Endothelial cell of umbilical vein (primary cell): ENCODE data around the gene AGMO. TPM values are rescaled to one million over a fixed set of nuclear protein-coding genes. Genes with fewer than 3 reads are reported as not detected.

Source experiments
- BruUV-seq: library from RNA; stranded (reverse); fragments of 400-500 nt; replicated peaks from 2 replicates; lab custom pipeline; 2021; lab: Mats Ljungman, UMichigan
- CTCF ChIA-PET: fragments of 300-600, 350-600 bp; sonication (Branson Sonifier 250); formaldehyde crosslinking; loops from one replicate; lab custom pipeline; 2021; ENCODE audit warnings: antibody characterized with exemption, inconsistent platforms; lab: Charles Lee
- POLR2A ChIA-PET: fragments of 300-600, 350-600 bp; sonication (Branson Sonifier 250); formaldehyde crosslinking; loops from one replicate; lab custom pipeline; 2021; ENCODE audit warnings: antibody characterized with exemption, inconsistent platforms; lab: Charles Lee
- DNase-seq: peaks from one replicate; pipeline ENCODE4 v3.0.0-alpha.2; 2011; ENCODE audit warnings: low read depth, low spot score
- FAIRE-seq: peaks from 2 replicates; lab custom pipeline; 2011; peaks lifted over from hg19 to GRCh38; lab: Jason Lieb, UNC
- H2AFZ ChIP-seq: 2 replicates; pipeline ENCODE4 v1.6.0; 2012; ENCODE audit warnings: low read depth, low read length, control low read depth, inconsistent platforms
- H3K27ac ChIP-seq: 2 replicates; pipeline ENCODE4 v1.5.1; 2011; ENCODE audit warnings: low read depth, mild to moderate bottlenecking, control low read depth, low read length, moderate library complexity; ENCODE audit not compliant: insufficient read depth
- H3K27me3 ChIP-seq, 2 experiments: 2 replicates each; pipeline versions ENCODE4 v1.6.0 to v1.6.1; 2011; ENCODE audit warnings: low read length in 2 of 2, mixed read lengths in 1 of 2; ENCODE audit not compliant: control insufficient read depth in 2 of 2, insufficient read depth in 2 of 2
- H3K36me3 ChIP-seq, 2 experiments: 2 replicates in 1 of 2; 3 replicates in 1 of 2; pipeline ENCODE4 v1.5.1; 2011; ENCODE audit warnings: low read length in 2 of 2, mild to moderate bottlenecking in 1 of 2, moderate library complexity in 1 of 2; ENCODE audit not compliant: control insufficient read depth in 2 of 2, insufficient read depth in 2 of 2; ENCODE audit errors: extremely low read depth in 1 of 2
- H3K4me1 ChIP-seq: 3 replicates; pipeline ENCODE4 v1.5.1; 2011; ENCODE audit warnings: mild to moderate bottlenecking, low read length; ENCODE audit not compliant: control insufficient read depth, insufficient read depth; ENCODE audit errors: extremely low read depth
- H3K4me2 ChIP-seq: 2 replicates; pipeline ENCODE4 v1.6.1; 2011; ENCODE audit warnings: low read length, control low read depth, mixed read lengths; ENCODE audit not compliant: insufficient read depth
- H3K4me3 ChIP-seq, 3 experiments: fragments of 200-600 bp in 1 of 3; sonication (generic), shearing (Covaris generic) in 1 of 3; replicated peaks in 1 of 3; 2 replicates each; pipeline ENCODE4 v1.5.1; 2011 to 2016; ENCODE audit warnings: control low read depth in 3 of 3, low read length in 3 of 3, mild to moderate bottlenecking in 2 of 3, inconsistent platforms in 1 of 3, low read depth in 1 of 3, moderate library complexity in 1 of 3; ENCODE audit not compliant: insufficient read depth in 1 of 3
- H3K79me2 ChIP-seq: 2 replicates; pipeline ENCODE4 v1.6.0; 2012; ENCODE audit warnings: low read length, inconsistent platforms; ENCODE audit not compliant: control insufficient read depth, insufficient read depth
- H3K9ac ChIP-seq: replicated peaks from 2 replicates; pipeline ENCODE3; 2011; ENCODE audit warnings: low read length, control low read depth; ENCODE audit not compliant: insufficient read depth; ENCODE audit errors: extremely low read depth
- H3K9me1 ChIP-seq: replicated peaks from 3 replicates; pipeline ENCODE4 v1.6.0; 2011; ENCODE audit warnings: mild to moderate bottlenecking, low read length; ENCODE audit not compliant: control insufficient read depth, insufficient read depth; ENCODE audit errors: extremely low read depth
- H3K9me3 ChIP-seq: replicated peaks from 2 replicates; pipeline ENCODE4 v1.5.1; 2012; ENCODE audit warnings: low read length, inconsistent platforms; ENCODE audit not compliant: control insufficient read depth, insufficient read depth
- H4K20me1 ChIP-seq: replicated peaks from 2 replicates; pipeline ENCODE3; 2011; ENCODE audit warnings: mild to moderate bottlenecking, low read length; ENCODE audit not compliant: control insufficient read depth, insufficient read depth; ENCODE audit errors: extremely low read depth
- EZH2 ChIP-seq: IDR thresholded peaks from 2 replicates; pipeline ENCODE4 v1.6.1; 2012; ENCODE audit warnings: borderline replicate concordance, low read depth, mild to moderate bottlenecking, moderate library complexity, low read length, inconsistent platforms; ENCODE audit not compliant: severe bottlenecking
- FOS ChIP-seq: IDR thresholded peaks from 2 replicates; pipeline ENCODE4 v1.6.1; 2011; ENCODE audit warnings: mild to moderate bottlenecking, low read length, moderate library complexity, borderline replicate concordance; ENCODE audit not compliant: insufficient read depth
- GATA2 ChIP-seq: IDR thresholded peaks from 2 replicates; pipeline ENCODE4 v1.7.0; 2011; ENCODE audit warnings: low read depth, mild to moderate bottlenecking, moderate library complexity, mixed read lengths, low read length; ENCODE audit not compliant: insufficient read length, insufficient read depth
- JUN ChIP-seq: IDR thresholded peaks from 2 replicates; pipeline ENCODE4 v1.6.1; 2011; ENCODE audit warnings: borderline replicate concordance, low read depth; ENCODE audit not compliant: insufficient read length, insufficient read depth
- MYC ChIP-seq: IDR thresholded peaks from one replicate; pipeline ENCODE4 v1.6.1; 2011; ENCODE audit warnings: mild to moderate bottlenecking, low read depth, low read length
- POLR2A ChIP-seq: IDR thresholded peaks from 2 replicates; pipeline ENCODE4 v1.6.1; 2012; ENCODE audit warnings: low read depth, mild to moderate bottlenecking, control low read depth, low read length
- POLR2AphosphoS5 ChIP-seq: IDR thresholded peaks from 2 replicates; pipeline ENCODE4 v1.6.1; 2012; ENCODE audit warnings: low read depth, mild to moderate bottlenecking, control low read depth, low read length, moderate library complexity; ENCODE audit not compliant: insufficient read depth
- dilution Hi-C: fragments of 300-500 bp; cut with MboI; formaldehyde crosslinking; loops from one replicate; pipeline ENCODE4 v1.15.0; 2019; ENCODE audit warnings: low sequenced_read_pairs; ENCODE audit not compliant: extremely low pct_ligation_motif_present
- intact Hi-C: fragments of 100-400 bp; cut with micrococcal nuclease; formaldehyde crosslinking; loops from one replicate; pipeline ENCODE4 v1.10.0; 2022
- polyA plus RNA-seq, 4 experiments: library from polyadenylated mRNA; depleted of rRNA in 3 of 4; stranded (reverse) in 3 of 4; unstranded in 1 of 4; fragments of >200 nt; gene quantifications; 2 replicates each; pipeline versions ENCODE4 v1.2.1 to v1.2.3, GENCODE V29; 2011 to 2012; ENCODE audit warnings: missing spikeins in 1 of 4
- total RNA-seq: library from RNA; stranded (reverse); gene quantifications from 2 replicates; pipeline ENCODE4 v1.2.3, GENCODE V29; 2021
- TF ChIP-seq, protein P1 (sequence below): IDR thresholded peaks from 2 replicates; pipeline ENCODE4 v1.6.1; 2011; ENCODE audit not compliant: insufficient read depth, insufficient read length
- TF ChIP-seq, protein P2 (sequence below), 2 donors: IDR thresholded peaks; 1 replicate in 1 of 2; 2 replicates in 1 of 2; pipeline ENCODE4 v1.5.1; 2011; ENCODE audit warnings: low read length in 2 of 2, mild to moderate bottlenecking in 2 of 2, moderate library complexity in 2 of 2, control low read depth in 1 of 2, inconsistent platforms in 1 of 2, low read depth in 1 of 2; ENCODE audit not compliant: insufficient read depth in 1 of 2; ENCODE audit errors: extremely low read depth in 1 of 2

Gene AGMO
- total and polyA plus RNA-seq, 2 donors (not counting 3 experiments of a cell fraction or from before 2014, with no cell fraction given): 0.23 to 0.40 TPM

DNA sequence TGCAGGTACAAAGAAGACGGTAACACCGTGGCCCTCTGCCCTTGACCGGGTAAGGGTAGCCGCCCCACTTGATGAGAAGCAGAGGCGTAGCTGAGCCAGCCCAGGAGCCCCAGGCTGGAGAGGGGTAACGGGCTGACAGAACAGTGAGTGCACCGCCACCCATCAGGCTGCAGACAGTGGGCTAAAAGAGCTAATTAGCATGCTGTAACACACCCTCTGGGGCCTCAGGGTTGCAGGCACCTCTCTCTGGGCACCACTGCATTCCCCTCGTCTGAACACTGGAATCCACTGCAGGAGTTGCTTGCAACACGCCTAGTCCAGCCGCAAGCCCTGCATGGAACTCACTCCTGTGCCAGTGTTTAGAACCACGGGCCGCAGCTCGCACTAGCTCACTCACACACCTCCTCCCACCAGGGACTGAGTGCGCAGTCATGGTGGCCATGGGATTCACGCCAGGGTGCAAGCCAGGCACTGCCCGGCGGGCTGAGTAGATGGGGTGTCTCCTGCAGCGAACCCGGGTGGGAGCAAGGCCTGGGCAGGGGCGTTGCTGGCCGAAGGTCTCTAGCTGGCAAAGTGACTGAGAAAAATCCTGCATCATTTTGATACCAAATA is 36.1 kb downstream of the AGMO start:
- no peaks in the 10 kb centered on the region for H3K4me1 ChIP-seq
- H3K27ac ChIP-seq: no peak overlapping the region
- no peak for DNase-seq
- BruUV-seq: no TSS peak
- no peaks in the 10 kb centered on the region for H3K9me1 ChIP-seq
- H3K36me3 ChIP-seq: no peaks in the 10 kb centered on the region
- intact Hi-C loops (no loop called here), dilution Hi-C loops (no loop called here)
- no peak overlapping the region for H3K4me2 ChIP-seq
- ChIA-PET CTCF (interaction anchor here (1.0 to 2.1 kb wide), 3 partner anchors 153 to 195 kb away, joined by 3 to 11 read pairs (median 3); no protein-coding TSS in a partner anchor), POLR2A (no interaction called here)
- no peak overlapping the region for H3K9ac ChIP-seq
- H3K4me3 ChIP-seq: no peak overlapping the region
- H4K20me1 ChIP-seq: no peaks in the 10 kb centered on the region
- H2AFZ ChIP-seq: no peak overlapping the region
- H3K9me3 ChIP-seq: no peaks in the 10 kb centered on the region
- no peaks in the 10 kb centered on the region for H3K79me2 ChIP-seq
- TF ChIP-seq GATA2 (no peak), MYC (no peak), JUN (no peak), POLR2A (no peak), EZH2 (no peak), POLR2AphosphoS5 (no peak), FOS (no peak)
- TF ChIP-seq, protein P1, sequence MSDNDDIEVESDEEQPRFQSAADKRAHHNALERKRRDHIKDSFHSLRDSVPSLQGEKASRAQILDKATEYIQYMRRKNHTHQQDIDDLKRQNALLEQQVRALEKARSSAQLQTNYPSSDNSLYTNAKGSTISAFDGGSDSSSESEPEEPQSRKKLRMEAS: no peak
- TF ChIP-seq, protein P2, sequence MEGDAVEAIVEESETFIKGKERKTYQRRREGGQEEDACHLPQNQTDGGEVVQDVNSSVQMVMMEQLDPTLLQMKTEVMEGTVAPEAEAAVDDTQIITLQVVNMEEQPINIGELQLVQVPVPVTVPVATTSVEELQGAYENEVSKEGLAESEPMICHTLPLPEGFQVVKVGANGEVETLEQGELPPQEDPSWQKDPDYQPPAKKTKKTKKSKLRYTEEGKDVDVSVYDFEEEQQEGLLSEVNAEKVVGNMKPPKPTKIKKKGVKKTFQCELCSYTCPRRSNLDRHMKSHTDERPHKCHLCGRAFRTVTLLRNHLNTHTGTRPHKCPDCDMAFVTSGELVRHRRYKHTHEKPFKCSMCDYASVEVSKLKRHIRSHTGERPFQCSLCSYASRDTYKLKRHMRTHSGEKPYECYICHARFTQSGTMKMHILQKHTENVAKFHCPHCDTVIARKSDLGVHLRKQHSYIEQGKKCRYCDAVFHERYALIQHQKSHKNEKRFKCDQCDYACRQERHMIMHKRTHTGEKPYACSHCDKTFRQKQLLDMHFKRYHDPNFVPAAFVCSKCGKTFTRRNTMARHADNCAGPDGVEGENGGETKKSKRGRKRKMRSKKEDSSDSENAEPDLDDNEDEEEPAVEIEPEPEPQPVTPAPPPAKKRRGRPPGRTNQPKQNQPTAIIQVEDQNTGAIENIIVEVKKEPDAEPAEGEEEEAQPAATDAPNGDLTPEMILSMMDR (IDR thresholded peaks at IDR 0.05; ENCODE audit: extremely low read depth in 1 of 2, insufficient read depth in 1 of 2, low read depth in 1 of 2, low read length in 2 of 2): no peak
- H3K27me3 ChIP-seq: no peaks in the 10 kb centered on the region
- no peak for FAIRE-seq
